OCI-LY7 (cell line): ENCODE data around the gene RBM17. TPM values are rescaled to one million over a fixed set of nuclear protein-coding genes. Genes with fewer than 3 reads are reported as not detected.
"Not testable (repeated sequence)": the region's sequence is repeated elsewhere in the genome, so short reads cannot be mapped to it uniquely, and the experiment has no call there.

Experiments used
- BruUV-seq: library from RNA; stranded (reverse); fragments of 400-500 nt; replicated peaks from 2 replicates; lab custom pipeline; 2021; lab: Mats Ljungman, UMichigan
- CTCF ChIA-PET: fragments of 300-600 bp; sonication (Branson Sonifier 250); formaldehyde crosslinking; loops from one replicate; lab custom pipeline; 2022; ENCODE audit warnings: antibody characterized with exemption; ENCODE audit not compliant: unreplicated experiment; lab: Charles Lee
- POLR2A ChIA-PET: fragments of 300-600 bp; sonication (Branson Sonifier 250); formaldehyde crosslinking; loops from one replicate; lab custom pipeline; 2022; ENCODE audit warnings: antibody characterized with exemption; lab: Charles Lee
- DNase-seq: peaks from one replicate; pipeline ENCODE4 v3.0.0-alpha.2; 2015; ENCODE audit warnings: low spot score
- H2AFZ ChIP-seq: fragments of 200-600 bp; sonication (generic), shearing (Covaris generic); 2 replicates; pipeline ENCODE4 v1.6.1; 2014; ENCODE audit warnings: mild to moderate bottlenecking, antibody characterized with exemption, low read length, moderate library complexity
- H3K27ac ChIP-seq: fragments of 200-600 bp; sonication (generic); 2 replicates; pipeline ENCODE4 v1.5.1; 2014; ENCODE audit warnings: mixed run types, low read depth, mild to moderate bottlenecking, moderate library complexity, low read length, inconsistent platforms; ENCODE audit not compliant: poor library complexity, severe bottlenecking
- H3K36me3 ChIP-seq: fragments of 200-600 bp; sonication (generic); 2 replicates; pipeline ENCODE4 v1.6.1; 2014; ENCODE audit warnings: mild to moderate bottlenecking, antibody characterized with exemption, low read length, moderate library complexity, mixed read lengths; ENCODE audit not compliant: insufficient read depth
- H3K4me1 ChIP-seq: fragments of 200-600 bp; sonication (generic); 2 replicates; pipeline ENCODE4 v1.5.1; 2014; ENCODE audit warnings: mild to moderate bottlenecking, low read length; ENCODE audit not compliant: insufficient read depth, poor library complexity, severe bottlenecking
- H3K4me2 ChIP-seq: fragments of 200-600 bp; sonication (generic); 2 replicates; pipeline ENCODE4 v1.6.1; 2014; ENCODE audit warnings: mild to moderate bottlenecking, low read length
- H3K4me3 ChIP-seq: fragments of 200-600 bp; sonication (generic); 2 replicates; pipeline ENCODE4 v1.5.1; 2014; ENCODE audit warnings: mild to moderate bottlenecking, low read depth, low read length; ENCODE audit not compliant: poor library complexity, severe bottlenecking
- H3K79me2 ChIP-seq: fragments of 200-600 bp; sonication (generic); 2 replicates; pipeline ENCODE4 v1.6.1; 2016; ENCODE audit warnings: low read depth, mild to moderate bottlenecking, low read length, moderate library complexity, mixed read lengths; ENCODE audit not compliant: insufficient read depth
- H3K9me2 ChIP-seq: fragments of 200-600 bp; sonication (generic); 2 replicates; pipeline ENCODE4 v1.6.1; 2016; ENCODE audit warnings: mild to moderate bottlenecking, low read length, mixed read lengths; ENCODE audit not compliant: insufficient read depth
- H3K9me3 ChIP-seq: fragments of 200-600 bp; sonication (generic); 2 replicates; pipeline ENCODE4 v1.6.1; 2014; ENCODE audit warnings: mild to moderate bottlenecking, mixed run types, low read length, mixed read lengths
- H4K20me1 ChIP-seq: fragments of 200-600 bp; sonication (generic); 2 replicates; pipeline ENCODE4 v1.6.1; 2014; ENCODE audit warnings: mild to moderate bottlenecking, antibody characterized with exemption, low read length, moderate library complexity, mixed read lengths; ENCODE audit not compliant: insufficient read depth
- EZH2phosphoT487 ChIP-seq: fragments of 200-600 bp; sonication (generic); IDR thresholded peaks from 2 replicates; pipeline ENCODE4 v1.6.1; 2018; ENCODE audit warnings: low read depth, borderline replicate concordance, mild to moderate bottlenecking, mixed run types, antibody characterized with exemption, low read length, moderate library complexity, mixed read lengths
- intact Hi-C: fragments of 100-400 bp; cut with micrococcal nuclease; formaldehyde crosslinking; loops from one replicate; pipeline ENCODE4 v1.10.0; 2022; ENCODE audit not compliant: unreplicated experiment
- total RNA-seq, 2 experiments: library from RNA; depleted of rRNA in 1 of 2; stranded (reverse); fragments of >200 nt in 1 of 2; shearing (Covaris generic) in 1 of 2; gene quantifications; 2 replicates each; pipeline ENCODE4 v1.2.3, GENCODE V29; 2014 to 2022
- TF ChIP-seq, protein P1 (sequence below): fragments of 200-600 bp; sonication (generic); conservative IDR thresholded peaks from 2 replicates; pipeline ENCODE4 v1.5.1; 2014; ENCODE audit warnings: mild to moderate bottlenecking, antibody characterized with exemption, low read length, moderate library complexity, mixed read lengths

Gene RBM17
- total RNA-seq, 2 experiments from 2014 or later: 103 to 248 TPM

GRCh38 chr10:6040205-6040604 is 48.6 kb upstream of the RBM17 start:
- H3K4me3 ChIP-seq: peak overlapping the region; percentile 46
- intact Hi-C loops: no loop called here
- H3K36me3 ChIP-seq: peaks cover 41% of the 10 kb centered on the region
- peaks cover 38% of the 10 kb centered on the region for H3K79me2 ChIP-seq
- peak overlapping the region; percentile 73 for H3K27ac ChIP-seq
- H4K20me1 ChIP-seq: no peaks in the 10 kb centered on the region
- ChIA-PET CTCF (no interaction called here), POLR2A (interaction anchor here (0.5 to 1.5 kb wide), 3 partner anchors 9 to 101 kb away, joined by 3 to 9 read pairs (median 4); no protein-coding TSS in a partner anchor)
- no TSS peak for BruUV-seq
- H3K9me3 ChIP-seq: peaks cover 11% of the 10 kb centered on the region; the same call in 1 of the 2 replicates
- H3K9me2 ChIP-seq: no peaks in the 10 kb centered on the region
- peak overlapping the region; percentile 68 for H3K4me2 ChIP-seq
- peaks cover 96% of the 10 kb centered on the region for H3K4me1 ChIP-seq
- DNase-seq: peak; percentile 48
- no peak for TF ChIP-seq EZH2phosphoT487
- TF ChIP-seq, protein P1, sequence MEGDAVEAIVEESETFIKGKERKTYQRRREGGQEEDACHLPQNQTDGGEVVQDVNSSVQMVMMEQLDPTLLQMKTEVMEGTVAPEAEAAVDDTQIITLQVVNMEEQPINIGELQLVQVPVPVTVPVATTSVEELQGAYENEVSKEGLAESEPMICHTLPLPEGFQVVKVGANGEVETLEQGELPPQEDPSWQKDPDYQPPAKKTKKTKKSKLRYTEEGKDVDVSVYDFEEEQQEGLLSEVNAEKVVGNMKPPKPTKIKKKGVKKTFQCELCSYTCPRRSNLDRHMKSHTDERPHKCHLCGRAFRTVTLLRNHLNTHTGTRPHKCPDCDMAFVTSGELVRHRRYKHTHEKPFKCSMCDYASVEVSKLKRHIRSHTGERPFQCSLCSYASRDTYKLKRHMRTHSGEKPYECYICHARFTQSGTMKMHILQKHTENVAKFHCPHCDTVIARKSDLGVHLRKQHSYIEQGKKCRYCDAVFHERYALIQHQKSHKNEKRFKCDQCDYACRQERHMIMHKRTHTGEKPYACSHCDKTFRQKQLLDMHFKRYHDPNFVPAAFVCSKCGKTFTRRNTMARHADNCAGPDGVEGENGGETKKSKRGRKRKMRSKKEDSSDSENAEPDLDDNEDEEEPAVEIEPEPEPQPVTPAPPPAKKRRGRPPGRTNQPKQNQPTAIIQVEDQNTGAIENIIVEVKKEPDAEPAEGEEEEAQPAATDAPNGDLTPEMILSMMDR: no peak
- peak overlapping the region; percentile 50; the same call in 1 of the 2 replicates for H2AFZ ChIP-seq

GRCh38 chr10:6043377-6043776 is 45.5 kb upstream of the RBM17 start:
- H2AFZ ChIP-seq, H3K4me2 ChIP-seq, DNase-seq, H3K4me3 ChIP-seq, BruUV-seq, H3K27ac ChIP-seq, H3K9me2 ChIP-seq, H4K20me1 ChIP-seq, intact Hi-C loops: not testable (repeated sequence)
- peaks cover 35% of the 10 kb centered on the region for H3K36me3 ChIP-seq
- H3K79me2 ChIP-seq: peaks cover 53% of the 10 kb centered on the region
- POLR2A ChIA-PET: interaction anchor here (0.7 to 1.5 kb wide), 5 partner anchors 10 to 44 kb away, joined by 3 to 4 read pairs (median 3); no protein-coding TSS in a partner anchor
- peaks cover 98% of the 10 kb centered on the region for H3K4me1 ChIP-seq
- peaks cover 11% of the 10 kb centered on the region; the same call in 1 of the 2 replicates for H3K9me3 ChIP-seq
- CTCF ChIA-PET: interaction anchor here (0.8 kb wide), 1 partner anchor 18 kb away, joined by 3 read pairs; no protein-coding TSS in a partner anchor

GRCh38 chr10:6044060-6044459 is 44.8 kb upstream of the RBM17 start:
- Histone ChIP-seq H4K20me1 (no peaks in the 10 kb centered on the region), H3K79me2 (peaks cover 53% of the 10 kb centered on the region), H3K9me3 (peaks cover 5% of the 10 kb centered on the region; the same call in 1 of the 2 replicates), H3K4me1 (peaks cover 98% of the 10 kb centered on the region), H3K9me2 (no peaks in the 10 kb centered on the region), H3K27ac (no peak overlapping the region), H3K36me3 (peaks cover 29% of the 10 kb centered on the region), H3K4me2 (peak overlapping the region; percentile 63), H2AFZ (no peak overlapping the region), H3K4me3 (peak overlapping the region; percentile 31)
- intact Hi-C loops: no loop called here
- no TSS peak for BruUV-seq
- TF ChIP-seq EZH2phosphoT487: no peak
- TF ChIP-seq, protein P1: no peak
- ChIA-PET CTCF (interaction anchor here (0.8 kb wide), 1 partner anchor 17 kb away, joined by 3 read pairs; no protein-coding TSS in a partner anchor), POLR2A (interaction anchor here (0.7 to 1.5 kb wide), 4 partner anchors 9 to 43 kb away, joined by 3 to 4 read pairs (median 3); no protein-coding TSS in a partner anchor)
- DNase-seq: no peak
